GM12864 (cell line): ENCODE results near the gene MAP2K4.
A peak's percentile ranks its signal among the peaks of the same experiment; 100 is the strongest.
"Not testable (repeated sequence)": the region's sequence is repeated elsewhere in the genome, so short reads cannot be mapped to it uniquely, and the experiment has no call there.

ENCODE experiments used
- DNase-seq: peaks from one replicate; pipeline ENCODE4 v3.0.0-alpha.2; 2011; ENCODE audit warnings: low read depth
- H3K4me3 ChIP-seq: 2 replicates; pipeline ENCODE4 v1.5.1; 2011; ENCODE audit warnings: mild to moderate bottlenecking, low read depth, low read length, control low read depth
- CTCF ChIP-seq: IDR thresholded peaks from 2 replicates; pipeline ENCODE4 v1.5.1; 2011; ENCODE audit warnings: low read depth, mild to moderate bottlenecking, moderate library complexity, low read length, control low read depth, inconsistent platforms; ENCODE audit errors: missing control alignments

Gene MAP2K4

GRCh38 chr17:12020642-12021622 lies at the start of gene MAP2K4:
Gene MAP2K4, plus strand, starts transcription at chr17:12020877. Its CDS starts 10 bp downstream, at chr17:12020887.
- no peak for TF ChIP-seq CTCF
- peak; percentile 35 for DNase-seq

GRCh38 chr17:11972741-11973140 lies 47.9 kb upstream of the MAP2K4 start:
- not testable (repeated sequence) for H3K4me3 ChIP-seq, DNase-seq

More at GRCh38 chr17:12020642-12021622, at the start of gene MAP2K4:
- peak within 1 kb of the TSS; percentile 82 for H3K4me3 ChIP-seq

- H3K4me3 ChIP-seq = no peak overlapping the region
- DNase-seq = no peak
- TF ChIP-seq CTCF = no peak
Measured at GRCh38 chr17:11979795-11980194, 40.9 kb upstream of the MAP2K4 start.

- no peak for DNase-seq
- H3K4me3 ChIP-seq = no peak overlapping the region
- TF ChIP-seq CTCF = peak; percentile 20
Measured at GRCh38 chr17:11980813-11981212, 39.9 kb upstream of the MAP2K4 start.

GRCh38 chr17:11981862-11982261 lies 38.8 kb upstream of the MAP2K4 start:
- H3K4me3 ChIP-seq = no peak overlapping the region
- TF ChIP-seq CTCF = no peak
- DNase-seq = no peak

GRCh38 chr17:11986179-11986941 lies 34.3 kb upstream of the MAP2K4 start:
- no peak for TF ChIP-seq CTCF
- no peak for DNase-seq
- no peak overlapping the region for H3K4me3 ChIP-seq

GRCh38 chr17:11986942-11987329 lies 33.7 kb upstream of the MAP2K4 start:
- H3K4me3 ChIP-seq = no peak overlapping the region
- no peak for DNase-seq
- peak; percentile 42 for TF ChIP-seq CTCF
